GM19397 (cell line): ENCODE results near the gene NACC2.
"Not testable (repeated sequence)": the region's sequence is repeated elsewhere in the genome, so short reads cannot be mapped to it uniquely, and the experiment has no call there.

Source experiments
- ATAC-seq: cut with Tn5 transposase; IDR thresholded peaks from one replicate; pipeline ENCODE4 v1.9.1; 2021; ENCODE audit warnings: mild to moderate bottlenecking, moderate library complexity; ENCODE audit not compliant: unreplicated experiment

NACC2 gene

GRCh38 chr9:136111910-136112309, 16.8 kb upstream of the NACC2 start:
- no peak for ATAC-seq

- no peak for ATAC-seq
These were observed 16.1 kb upstream of the NACC2 start for GRCh38 chr9:136111190-136111589.

- no peak for ATAC-seq
These were observed 15.3 kb upstream of the NACC2 start for GRCh38 chr9:136110082-136111061.

- peak; percentile 64 for ATAC-seq
These were observed 14.4 kb upstream of the NACC2 start for GRCh38 chr9:136109351-136110081.

- ATAC-seq, result no peak
These were observed 13.7 kb upstream of the NACC2 start for GRCh38 chr9:136108648-136109266.

GRCh38 chr9:136107953-136108647, 13.0 kb upstream of the NACC2 start:
- no peak for ATAC-seq

GRCh38 chr9:136107155-136107952, 12.3 kb upstream of the NACC2 start:
- no peak for ATAC-seq

- no peak for ATAC-seq
These were observed 10.5 kb upstream of the NACC2 start for GRCh38 chr9:136105398-136106135.

- ATAC-seq, result no peak
These were observed 9.8 kb upstream of the NACC2 start for GRCh38 chr9:136104916-136105315.

GRCh38 chr9:136104488-136104800, 9.4 kb upstream of the NACC2 start:
- no peak for ATAC-seq

- no peak for ATAC-seq
These were observed 8.8 kb upstream of the NACC2 start for GRCh38 chr9:136103651-136104487.

- ATAC-seq, result not testable (repeated sequence)
These were observed 6.6 kb upstream of the NACC2 start for GRCh38 chr9:136101615-136102074.

GRCh38 chr9:136100700-136101614, 5.9 kb upstream of the NACC2 start:
- ATAC-seq, result no peak

GRCh38 chr9:136099542-136099941, 4.5 kb upstream of the NACC2 start:
- no peak for ATAC-seq

GRCh38 chr9:136098844-136099243, 3.8 kb upstream of the NACC2 start:
- ATAC-seq, result no peak

- ATAC-seq, result no peak
These were observed 3.1 kb upstream of the NACC2 start for GRCh38 chr9:136098210-136098609.

- no peak for ATAC-seq
These were observed 1.5 kb upstream of the NACC2 start for GRCh38 chr9:136096505-136097001.
